GM18520 (cell line): Measurements from ENCODE around the gene PTPRM.

Experiments used
- ATAC-seq: cut with Tn5 transposase; IDR thresholded peaks from one replicate; pipeline ENCODE4 v1.9.1; 2021; ENCODE audit not compliant: unreplicated experiment

The PTPRM gene

GRCh38 chr18:7626175-7626921 is 59.2 kb downstream of the PTPRM start:
- ATAC-seq, result no peak

- no peak for ATAC-seq
Observed at GRCh38 chr18:7626922-7627440, 59.9 kb downstream of the PTPRM start.

- no peak for ATAC-seq
Observed at GRCh38 chr18:7629416-7629815, 62.3 kb downstream of the PTPRM start.

- ATAC-seq, result no peak
Observed at GRCh38 chr18:7630731-7631442, 63.8 kb downstream of the PTPRM start.

GRCh38 chr18:7632152-7633098 is 65.3 kb downstream of the PTPRM start:
- ATAC-seq, result no peak

GRCh38 chr18:7633171-7633570 is 66.1 kb downstream of the PTPRM start:
- ATAC-seq, result no peak

GRCh38 chr18:7635948-7636347 is 68.8 kb downstream of the PTPRM start:
- ATAC-seq, result no peak

- no peak for ATAC-seq
Observed at GRCh38 chr18:7637269-7637668, 70.2 kb downstream of the PTPRM start.

GRCh38 chr18:7638321-7638720 is 71.2 kb downstream of the PTPRM start:
- ATAC-seq, result no peak

- ATAC-seq, result no peak
Observed at GRCh38 chr18:7641813-7642212, 74.7 kb downstream of the PTPRM start.

GRCh38 chr18:7642331-7642890 is 75.3 kb downstream of the PTPRM start:
- no peak for ATAC-seq

- no peak for ATAC-seq
Observed at GRCh38 chr18:7645756-7646155, 78.6 kb downstream of the PTPRM start.

GRCh38 chr18:7646174-7646886 is 79.2 kb downstream of the PTPRM start:
- ATAC-seq, result no peak

- ATAC-seq, result no peak
Observed at GRCh38 chr18:7647500-7647899, 80.4 kb downstream of the PTPRM start.

GRCh38 chr18:7657050-7657449 is 89.9 kb downstream of the PTPRM start:
- ATAC-seq, result no peak

- ATAC-seq, result no peak
Observed at GRCh38 chr18:7657937-7658336, 90.8 kb downstream of the PTPRM start.

GRCh38 chr18:7658701-7659100 is 91.6 kb downstream of the PTPRM start:
- ATAC-seq, result no peak

- ATAC-seq, result no peak
Observed at GRCh38 chr18:7661207-7661606, 94.1 kb downstream of the PTPRM start.

- no peak for ATAC-seq
Observed at GRCh38 chr18:7662866-7663265, 95.8 kb downstream of the PTPRM start.
